ENCODE data around the gene NDOR1. TPM values are rescaled to one million over a fixed set of nuclear protein-coding genes. Genes with fewer than 3 reads are reported as not detected.

NDOR1 gene
- total RNA-seq, 3 donors from 2014 or later (not counting 1 experiment from before 2014, with no cell fraction given): 31.1 to 36.0 (median 31.9) TPM

DNA sequence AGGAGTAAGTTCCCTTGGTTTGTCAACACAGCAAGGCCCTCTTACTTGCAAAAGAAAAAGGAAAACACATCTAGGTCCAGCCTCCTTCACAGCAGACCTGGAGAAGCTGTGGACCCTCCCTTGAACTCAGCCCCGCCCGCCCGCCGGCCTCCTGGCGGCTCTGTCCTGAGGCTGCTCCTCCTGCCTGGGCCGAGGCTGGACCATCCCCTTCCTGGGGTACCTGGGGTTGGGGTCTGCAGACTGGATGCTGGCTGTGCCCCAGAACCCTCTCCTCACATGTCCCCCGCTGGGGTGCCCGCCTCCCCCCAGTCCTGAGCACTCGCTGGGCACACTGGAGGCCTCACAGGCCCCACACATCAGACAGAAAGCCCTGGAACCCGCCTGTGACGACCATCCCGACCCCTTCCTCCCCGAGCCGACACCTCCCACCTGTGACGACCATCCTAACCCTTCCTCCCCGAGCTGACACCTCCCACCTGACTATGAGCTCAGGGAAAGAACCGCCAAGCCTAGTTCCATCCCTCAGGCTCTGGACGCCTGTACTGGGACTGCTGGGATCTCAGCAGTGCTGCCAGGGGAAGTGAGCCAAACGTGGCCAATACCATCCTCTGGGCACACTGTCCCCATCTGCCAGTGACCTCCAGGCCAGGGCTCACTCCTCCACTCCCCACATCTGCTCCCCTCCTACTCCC is 26.4 kb upstream of the NDOR1 start:
- H3K36me3 ChIP-seq (ENCODE audit: control insufficient read depth, insufficient read depth, low read length): peaks cover 51% of the 10 kb centered on the region
- H3K27ac ChIP-seq (ENCODE audit: low read length): no peak overlapping the region
- no peaks in the 10 kb centered on the region for H3K36me3 Mint-ChIP-seq
- TF ChIP-seq, protein P1, sequence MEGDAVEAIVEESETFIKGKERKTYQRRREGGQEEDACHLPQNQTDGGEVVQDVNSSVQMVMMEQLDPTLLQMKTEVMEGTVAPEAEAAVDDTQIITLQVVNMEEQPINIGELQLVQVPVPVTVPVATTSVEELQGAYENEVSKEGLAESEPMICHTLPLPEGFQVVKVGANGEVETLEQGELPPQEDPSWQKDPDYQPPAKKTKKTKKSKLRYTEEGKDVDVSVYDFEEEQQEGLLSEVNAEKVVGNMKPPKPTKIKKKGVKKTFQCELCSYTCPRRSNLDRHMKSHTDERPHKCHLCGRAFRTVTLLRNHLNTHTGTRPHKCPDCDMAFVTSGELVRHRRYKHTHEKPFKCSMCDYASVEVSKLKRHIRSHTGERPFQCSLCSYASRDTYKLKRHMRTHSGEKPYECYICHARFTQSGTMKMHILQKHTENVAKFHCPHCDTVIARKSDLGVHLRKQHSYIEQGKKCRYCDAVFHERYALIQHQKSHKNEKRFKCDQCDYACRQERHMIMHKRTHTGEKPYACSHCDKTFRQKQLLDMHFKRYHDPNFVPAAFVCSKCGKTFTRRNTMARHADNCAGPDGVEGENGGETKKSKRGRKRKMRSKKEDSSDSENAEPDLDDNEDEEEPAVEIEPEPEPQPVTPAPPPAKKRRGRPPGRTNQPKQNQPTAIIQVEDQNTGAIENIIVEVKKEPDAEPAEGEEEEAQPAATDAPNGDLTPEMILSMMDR (IDR thresholded peaks at IDR 0.05): no peak
- no peaks in the 10 kb centered on the region for H3K9me3 Mint-ChIP-seq
- no peaks in the 10 kb centered on the region for H3K9me3 ChIP-seq (ENCODE audit: control insufficient read depth, insufficient read depth, low read length)
- H3K27ac Mint-ChIP-seq: no peak overlapping the region
- no peaks in the 10 kb centered on the region for H3K27me3 Mint-ChIP-seq (ENCODE audit: low read depth in 2 of 2)
- ATAC-seq (no peak), DNase-seq (no peak)
- peaks cover 0 to 2% of the 10 kb centered on the region in 2 donors for H3K4me1 Mint-ChIP-seq
- peaks cover 4% of the 10 kb centered on the region for H3K4me1 ChIP-seq (ENCODE audit: control insufficient read depth, insufficient read depth, low read length)
- H3K4me3 Mint-ChIP-seq: no peak overlapping the region
- H3K27me3 ChIP-seq (ENCODE audit: control insufficient read depth, insufficient read depth, low read length): no peaks in the 10 kb centered on the region
- H3K4me3 ChIP-seq (ENCODE audit: low read length): no peak overlapping the region
- intact Hi-C loops (cut with micrococcal nuclease): no loop called here
- WGBS (ENCODE audit: insufficient coverage): 94% methylated on average over 19 of the region's 19 CpGs

DNA sequence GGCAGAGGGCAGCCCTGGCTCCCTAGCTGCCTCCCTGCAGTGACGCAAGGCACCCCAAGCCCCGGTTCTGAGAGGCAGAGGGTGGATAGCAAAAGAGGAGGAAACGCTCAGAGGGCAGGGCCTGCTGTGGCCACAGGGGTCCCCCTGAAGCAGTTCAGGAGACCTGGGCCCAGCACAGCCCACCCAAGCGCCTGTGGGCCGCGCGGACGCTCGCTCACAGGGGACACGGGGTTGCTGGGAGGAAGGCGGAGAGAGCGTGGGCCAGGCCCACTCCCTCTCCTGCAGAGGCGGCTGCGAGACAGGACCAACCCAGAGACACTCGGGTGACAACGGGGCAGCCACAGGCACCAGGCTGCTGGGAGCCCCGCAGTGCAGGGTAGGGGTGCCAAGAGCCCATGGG is 25.7 kb upstream of the NDOR1 start:
- TF ChIP-seq, protein P1 (IDR thresholded peaks at IDR 0.05): no peak
- Histone ChIP-seq H3K4me1 (ENCODE audit: control insufficient read depth, insufficient read depth, low read length) (no peaks in the 10 kb centered on the region), H3K9me3 (ENCODE audit: control insufficient read depth, insufficient read depth, low read length) (no peaks in the 10 kb centered on the region), H3K4me3 (ENCODE audit: low read length) (no peak overlapping the region), H3K36me3 (ENCODE audit: control insufficient read depth, insufficient read depth, low read length) (peaks cover 58% of the 10 kb centered on the region), H3K27me3 (ENCODE audit: control insufficient read depth, insufficient read depth, low read length) (no peaks in the 10 kb centered on the region), H3K27ac (ENCODE audit: low read length) (no peak overlapping the region)
- Mint-ChIP-seq H3K9me3 (no peaks in the 10 kb centered on the region), H3K27me3 (ENCODE audit: low read depth in 2 of 2) (no peaks in the 10 kb centered on the region), H3K4me3 (no peak overlapping the region), H3K4me1 (peaks cover 0 to 9% of the 10 kb centered on the region in 2 donors), H3K27ac (no peak overlapping the region), H3K36me3 (no peaks in the 10 kb centered on the region)
- intact Hi-C loops (cut with micrococcal nuclease): no loop called here
- DNase-seq (no peak), ATAC-seq (no peak)
- WGBS (ENCODE audit: insufficient coverage): 97% methylated on average over 17 of the region's 17 CpGs

DNA sequence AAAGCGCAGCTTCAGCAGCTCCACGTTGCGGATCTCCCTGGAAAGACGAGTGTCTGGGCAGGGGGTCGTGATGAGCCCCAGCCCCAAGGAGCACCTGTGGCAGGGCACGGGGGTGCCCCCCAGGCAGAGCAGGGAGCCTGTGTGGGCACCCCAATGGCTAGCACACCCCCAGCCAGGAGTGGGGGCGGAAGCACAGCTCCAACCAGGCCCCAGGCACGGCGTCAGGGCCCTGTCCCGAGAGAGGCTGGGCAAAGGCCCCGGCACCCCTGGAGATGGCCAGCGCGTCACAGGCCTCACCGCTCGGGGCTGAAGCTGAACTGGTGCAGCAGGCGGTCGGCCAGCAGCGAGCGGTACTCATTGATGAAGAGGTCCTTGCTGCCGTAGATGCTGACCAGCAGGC is 25.0 kb upstream of the NDOR1 start:
- intact Hi-C loops (cut with micrococcal nuclease): no loop called here
- 97% methylated on average over 20 of the region's 20 CpGs for WGBS (ENCODE audit: insufficient coverage)
- Histone ChIP-seq H3K36me3 (ENCODE audit: control insufficient read depth, insufficient read depth, low read length) (peaks cover 63% of the 10 kb centered on the region), H3K27ac (ENCODE audit: low read length) (no peak overlapping the region), H3K4me3 (ENCODE audit: low read length) (no peak overlapping the region), H3K27me3 (ENCODE audit: control insufficient read depth, insufficient read depth, low read length) (no peaks in the 10 kb centered on the region), H3K4me1 (ENCODE audit: control insufficient read depth, insufficient read depth, low read length) (peaks cover 5% of the 10 kb centered on the region), H3K9me3 (ENCODE audit: control insufficient read depth, insufficient read depth, low read length) (no peaks in the 10 kb centered on the region)
- Mint-ChIP-seq H3K9me3 (no peaks in the 10 kb centered on the region), H3K27ac (no peak overlapping the region), H3K36me3 (no peaks in the 10 kb centered on the region), H3K4me1 (peaks cover 0 to 9% of the 10 kb centered on the region in 2 donors), H3K4me3 (no peak overlapping the region), H3K27me3 (ENCODE audit: low read depth in 2 of 2) (no peaks in the 10 kb centered on the region)
- DNase-seq (no peak), ATAC-seq (no peak)
- TF ChIP-seq, protein P1 (IDR thresholded peaks at IDR 0.05): no peak

DNA sequence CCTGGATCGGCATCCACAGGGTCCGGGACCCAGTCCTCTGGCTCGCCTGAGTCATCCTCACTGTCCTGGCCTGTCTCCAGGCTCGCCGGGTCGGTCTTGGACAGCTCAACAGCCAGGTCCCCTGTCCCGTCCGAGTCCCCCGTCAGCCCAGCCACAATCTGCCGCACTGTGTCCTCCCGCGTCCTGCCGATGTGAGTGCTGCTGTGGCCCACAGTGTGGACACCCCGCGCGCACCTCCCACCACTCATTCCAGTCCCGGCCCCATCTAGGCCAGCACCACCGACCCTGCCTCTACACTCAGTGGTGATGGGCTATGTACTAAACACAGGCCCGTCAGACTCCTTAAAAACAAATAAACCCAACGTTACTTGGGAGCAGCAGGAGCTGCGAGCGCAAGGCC is 23.8 kb upstream of the NDOR1 start:
- Histone ChIP-seq H3K4me3 (ENCODE audit: low read length) (no peak overlapping the region), H3K9me3 (ENCODE audit: control insufficient read depth, insufficient read depth, low read length) (no peaks in the 10 kb centered on the region), H3K27ac (ENCODE audit: low read length) (no peak overlapping the region), H3K27me3 (ENCODE audit: control insufficient read depth, insufficient read depth, low read length) (no peaks in the 10 kb centered on the region), H3K36me3 (ENCODE audit: control insufficient read depth, insufficient read depth, low read length) (peaks cover 70% of the 10 kb centered on the region), H3K4me1 (ENCODE audit: control insufficient read depth, insufficient read depth, low read length) (peaks cover 15% of the 10 kb centered on the region)
- TF ChIP-seq, protein P1 (IDR thresholded peaks at IDR 0.05): no peak
- H3K27me3 Mint-ChIP-seq (ENCODE audit: low read depth in 2 of 2): no peaks in the 10 kb centered on the region
- H3K36me3 Mint-ChIP-seq: no peaks in the 10 kb centered on the region
- H3K9me3 Mint-ChIP-seq: no peaks in the 10 kb centered on the region
- peaks cover 2 to 9% of the 10 kb centered on the region in 2 donors for H3K4me1 Mint-ChIP-seq
- H3K27ac Mint-ChIP-seq: no peak overlapping the region
- DNase-seq (no peak), ATAC-seq (no peak)
- WGBS (ENCODE audit: insufficient coverage): 98% methylated on average over 22 of the region's 22 CpGs
- intact Hi-C loops (cut with micrococcal nuclease): no loop called here
- peak overlapping the region; percentile 57 for H3K4me3 Mint-ChIP-seq
